GM18868 (cell line): ENCODE results near the gene MOB1A.
"Not testable (repeated sequence)": the region's sequence is repeated elsewhere in the genome, so short reads cannot be mapped to it uniquely, and the experiment has no call there.

Source experiments
- ATAC-seq: cut with Tn5 transposase; IDR thresholded peaks from one replicate; pipeline ENCODE4 v1.9.1; 2021; ENCODE audit warnings: mild to moderate bottlenecking, moderate library complexity; ENCODE audit not compliant: unreplicated experiment

MOB1A gene

GRCh38 chr2:74178211-74179062, at the start of gene MOB1A:
MOB1A (minus strand) TSS chr2:74178879; CDS start chr2:74178674, 205 bp downstream.
- ATAC-seq = peak; percentile 79

DNA sequence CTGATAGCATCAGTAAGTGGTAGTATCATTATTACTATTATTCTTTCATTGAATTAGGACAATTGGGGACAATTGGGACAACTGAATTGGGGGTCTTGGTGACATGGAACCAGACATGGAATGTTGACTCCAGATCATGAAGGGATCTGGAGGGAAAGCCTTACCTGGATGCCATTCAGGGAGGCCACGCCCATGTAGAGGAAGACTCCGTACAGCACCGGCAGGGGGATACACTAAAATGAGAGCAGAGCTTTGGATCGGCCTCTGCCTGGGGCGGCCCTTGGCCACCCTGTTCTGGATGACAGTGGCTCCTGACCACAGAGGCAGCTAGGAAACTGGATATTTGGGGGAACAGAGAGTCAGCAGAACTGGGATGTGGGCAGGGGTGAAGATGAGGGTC, 49.0 kb upstream of the MOB1A start:
- no peak for ATAC-seq

DNA sequence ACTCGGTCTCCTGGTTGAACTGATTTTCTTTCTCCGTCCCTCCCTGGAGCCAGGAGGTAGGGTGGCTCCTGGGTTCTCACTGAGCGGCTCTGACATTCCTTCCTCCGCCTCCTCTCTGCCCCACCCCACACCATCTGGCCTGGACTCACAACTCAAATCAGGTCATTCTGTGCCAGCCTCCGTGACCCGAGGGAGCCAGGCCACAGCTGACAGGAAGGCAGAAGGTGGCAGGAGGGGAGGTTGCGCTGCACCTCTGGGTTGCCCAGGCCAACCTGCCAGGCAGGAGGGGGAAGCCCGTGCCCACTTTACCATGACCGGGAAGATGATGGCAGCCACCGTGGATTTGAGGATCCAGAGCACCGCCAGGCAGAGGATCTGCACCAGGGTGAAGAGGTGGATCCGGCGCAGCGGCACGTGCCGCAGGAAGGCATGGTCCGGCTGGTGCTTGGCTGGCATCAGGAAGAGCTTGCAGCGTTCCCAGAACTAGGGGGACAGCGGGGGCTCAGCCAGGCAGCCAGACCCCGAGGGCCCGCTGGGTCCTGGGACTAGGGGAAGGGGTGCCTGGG, 48.1 kb upstream of the MOB1A start:
- no peak for ATAC-seq

- ATAC-seq = no peak
Measured at GRCh38 chr2:74225698-74226459, 47.2 kb upstream of the MOB1A start.

DNA sequence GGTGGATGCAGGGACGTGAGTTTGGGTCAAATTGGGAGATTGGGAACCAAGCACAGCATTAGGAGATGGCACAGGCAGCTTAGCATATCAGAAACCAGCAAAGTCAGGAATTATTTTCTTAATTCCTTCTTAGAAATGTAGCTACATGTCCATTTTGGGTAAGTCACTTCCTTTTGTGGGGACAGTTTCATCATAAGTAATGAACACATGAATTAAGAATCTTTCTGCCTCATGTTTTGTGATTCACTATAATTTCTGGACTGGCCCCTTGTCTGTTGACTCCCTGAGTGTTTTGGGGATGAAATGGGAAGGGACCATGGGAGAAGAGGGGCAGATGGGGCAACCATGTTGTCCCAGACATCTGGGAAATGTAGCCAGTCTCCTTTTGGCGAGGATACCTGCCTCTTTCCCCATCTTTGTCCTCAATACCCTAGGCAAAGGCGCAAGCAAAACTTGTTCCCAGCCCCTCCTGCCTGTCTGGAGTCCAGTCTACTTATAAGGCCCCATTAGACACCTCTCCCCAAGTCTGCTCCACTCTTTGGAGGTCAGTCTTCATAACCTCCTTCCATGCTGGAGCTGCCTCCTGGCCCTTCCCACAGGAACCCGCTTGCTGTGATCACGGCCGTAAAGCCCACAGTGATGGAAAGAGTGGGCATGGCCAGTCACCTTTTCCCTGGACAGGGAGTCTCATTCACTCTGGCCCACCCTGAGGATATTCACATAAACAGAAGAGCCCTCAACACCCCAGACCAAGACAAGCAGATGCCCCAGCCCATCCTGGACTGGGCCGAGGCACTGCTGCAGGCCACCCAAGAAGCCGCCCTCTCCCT, 45.5 kb upstream of the MOB1A start:
- no peak for ATAC-seq

DNA sequence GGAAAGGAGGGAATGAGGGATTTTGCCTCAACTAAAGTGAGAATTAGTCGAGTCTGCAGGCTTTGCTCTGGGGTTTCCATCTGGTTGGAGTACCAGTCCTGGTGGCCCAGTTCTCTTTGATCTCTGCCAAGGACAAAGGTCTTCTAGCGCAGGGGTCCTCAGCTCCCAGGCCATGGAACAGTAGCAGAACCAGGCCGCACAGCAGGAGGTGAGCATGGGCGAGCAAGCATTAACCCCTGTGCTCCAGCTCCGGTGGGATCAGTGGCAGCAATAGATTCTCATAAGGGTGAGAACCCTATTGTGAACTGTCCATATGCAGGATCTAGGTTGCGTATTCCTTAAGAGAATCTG, 43.6 kb upstream of the MOB1A start:
- no peak for ATAC-seq

- ATAC-seq = no peak
Measured at GRCh38 chr2:74221604-74222299, 43.1 kb upstream of the MOB1A start.

DNA sequence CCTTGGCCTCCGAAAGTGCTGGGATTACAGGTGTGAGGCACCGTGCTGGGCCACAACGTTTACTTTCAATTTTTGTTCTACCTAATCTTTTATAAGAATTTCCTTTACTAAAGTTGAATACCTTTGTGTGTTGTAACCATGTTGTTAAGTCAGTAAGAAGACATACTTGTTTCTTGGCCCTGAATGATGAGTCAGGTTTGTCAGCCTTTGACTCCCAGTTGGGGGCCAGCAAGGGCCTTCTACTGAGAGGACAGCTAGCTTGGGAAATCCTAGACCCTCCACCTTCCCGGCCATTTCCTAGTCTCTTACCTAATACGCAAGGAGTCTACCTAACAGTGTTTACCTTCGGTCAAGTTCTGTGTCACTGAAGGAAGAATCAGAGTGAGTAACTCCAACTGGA, 42.4 kb upstream of the MOB1A start:
- no peak for ATAC-seq

DNA sequence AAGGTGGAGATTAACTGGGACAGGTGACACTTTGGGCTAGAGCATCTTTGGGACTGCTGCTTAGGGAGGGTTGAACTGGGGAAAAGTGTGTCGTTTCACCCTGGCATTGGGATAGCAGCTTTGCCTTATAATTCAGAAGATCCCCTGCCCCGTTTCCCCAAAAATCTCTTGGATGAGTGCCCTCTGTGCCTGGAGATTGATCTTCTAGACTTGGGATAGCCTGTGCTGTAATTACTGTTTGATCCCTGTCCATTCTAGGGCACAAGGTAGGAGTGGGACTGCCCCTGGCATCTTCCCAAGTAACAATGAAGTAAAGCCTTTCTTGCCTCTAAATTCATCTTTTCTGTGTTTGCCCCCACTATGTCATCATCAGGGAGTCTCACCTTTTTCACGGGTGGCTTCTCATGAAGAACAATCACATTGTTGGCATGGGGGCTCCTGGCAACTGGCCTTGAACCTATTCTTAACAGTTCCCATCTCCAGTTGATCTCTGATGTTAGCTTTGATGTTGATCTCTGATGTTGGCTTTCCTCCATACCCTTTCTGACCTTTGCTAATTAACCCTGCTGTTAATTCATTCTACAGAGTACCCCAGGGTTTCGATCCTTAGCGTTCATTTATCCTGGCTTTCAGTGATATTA, 41.3 kb upstream of the MOB1A start:
- no peak for ATAC-seq

GRCh38 chr2:74216642-74217041, 38.0 kb upstream of the MOB1A start:
- ATAC-seq = no peak

DNA sequence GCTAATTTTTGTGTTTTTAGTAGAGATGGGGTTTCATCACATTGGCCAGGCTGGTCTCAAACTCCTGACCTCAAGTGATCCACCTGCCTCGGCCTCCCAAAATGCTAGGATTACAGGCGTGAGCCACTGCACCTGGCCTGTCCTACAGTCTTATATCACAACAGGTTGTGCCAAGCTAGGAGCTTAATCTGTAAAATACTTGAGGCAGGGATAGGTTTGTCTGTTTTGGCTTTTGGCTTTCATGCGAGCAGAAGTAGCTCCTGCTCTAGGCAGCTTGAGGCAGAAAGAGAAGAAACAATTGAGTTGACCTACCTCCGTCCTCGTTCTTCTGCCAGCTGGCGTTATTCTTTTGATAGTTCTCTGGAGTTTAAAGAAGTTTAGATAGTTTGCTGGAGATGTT, 37.1 kb upstream of the MOB1A start:
- not testable (repeated sequence) for ATAC-seq

GRCh38 chr2:74212702-74213410, 34.2 kb upstream of the MOB1A start:
- no peak for ATAC-seq

- peak; percentile 53 for ATAC-seq
Measured at GRCh38 chr2:74206180-74206688, 27.6 kb upstream of the MOB1A start.

GRCh38 chr2:74205596-74205995, 26.9 kb upstream of the MOB1A start:
- no peak for ATAC-seq

DNA sequence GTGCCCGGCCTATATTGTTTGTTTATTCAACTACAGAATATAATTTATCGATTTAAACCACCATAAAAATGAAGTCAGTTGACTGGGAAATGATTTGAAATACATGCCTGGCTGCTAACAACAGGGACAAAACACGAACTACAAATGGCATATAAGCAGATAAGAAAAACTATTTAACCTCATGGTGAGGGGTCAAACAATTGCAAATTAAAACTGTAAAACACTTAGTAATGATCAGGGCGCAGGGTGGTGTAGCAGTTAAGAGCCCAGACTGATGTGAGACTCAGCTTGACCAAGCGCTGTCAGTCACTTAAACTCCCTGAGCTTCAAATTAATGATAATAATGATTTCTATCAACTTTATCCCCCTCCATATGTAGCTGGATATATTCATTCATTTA, 26.4 kb upstream of the MOB1A start:
- ATAC-seq = no peak

DNA sequence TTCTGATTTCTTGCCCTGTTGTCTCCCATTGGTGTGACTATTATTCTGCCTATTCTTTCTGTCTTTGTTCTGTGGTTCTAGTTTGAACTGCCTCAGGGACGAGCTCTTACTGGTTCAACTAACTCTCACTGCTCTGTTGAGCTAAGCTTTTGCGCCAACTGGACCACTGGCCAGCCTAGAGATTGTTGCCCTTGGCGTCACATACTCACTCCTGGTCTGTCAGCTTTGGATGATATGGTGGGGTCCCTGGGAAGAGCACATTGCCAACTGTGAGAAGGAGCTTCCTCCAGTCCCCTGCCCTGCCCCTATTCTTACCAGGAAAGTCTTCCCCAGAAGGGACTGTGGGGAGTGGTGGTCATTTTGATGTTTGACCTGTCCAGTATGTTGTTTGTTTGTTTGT, 25.8 kb upstream of the MOB1A start:
- no peak for ATAC-seq

GRCh38 chr2:74201596-74201995, 22.9 kb upstream of the MOB1A start:
- no peak for ATAC-seq

DNA sequence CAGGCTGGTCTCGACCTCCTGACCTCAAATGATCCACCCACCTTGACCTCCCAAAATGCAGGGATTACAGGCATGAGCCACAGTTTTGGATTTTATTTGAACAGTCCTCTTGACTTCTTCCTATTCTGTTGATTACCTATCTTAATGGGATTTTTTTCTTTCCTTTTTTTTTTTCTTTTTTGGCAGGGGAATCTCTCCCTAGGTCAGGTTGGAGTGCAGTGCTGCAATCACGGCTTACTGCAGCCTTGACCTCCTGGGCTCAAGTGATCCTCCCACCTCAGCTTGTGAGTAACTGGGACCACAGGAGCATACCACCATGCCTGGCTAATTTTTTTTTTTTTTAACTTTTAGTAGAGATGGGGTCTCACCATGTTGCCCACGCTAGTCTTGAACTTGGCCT, 22.5 kb upstream of the MOB1A start:
- no peak for ATAC-seq

DNA sequence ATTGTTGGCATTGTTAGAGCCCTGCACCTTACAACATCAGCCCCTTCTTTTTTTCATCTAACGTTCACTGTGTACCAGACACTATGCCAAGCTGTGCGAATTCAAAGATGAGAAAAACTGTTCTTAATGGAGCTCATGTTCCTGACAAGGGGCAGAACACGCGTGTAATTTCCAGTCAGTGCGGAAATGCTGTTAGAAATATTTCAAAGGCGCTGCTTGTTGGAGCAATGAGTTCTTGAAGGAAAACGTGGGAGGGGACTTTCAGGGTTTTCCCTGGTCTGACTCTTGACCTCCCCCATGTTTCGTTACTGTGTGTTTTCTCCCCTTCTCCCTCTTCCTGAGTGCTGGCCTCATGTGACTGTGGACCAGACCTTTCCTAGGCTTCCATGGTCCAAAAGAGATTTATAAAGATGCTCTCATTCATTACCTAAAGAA, 21.2 kb upstream of the MOB1A start:
- ATAC-seq = no peak
